Spleen (tissue), 7 donors: ENCODE results near the gene SEC14L2.

ENCODE experiments used
- POLR2A ChIP-seq, 3 donors: fragments of 450-650 bp; IDR thresholded peaks; one replicate each; pipeline ENCODE4 v1.5.1; 2017; ENCODE audit warnings: antibody characterized with exemption in 3 of 3, mild to moderate bottlenecking in 1 of 3
- TF ChIP-seq, protein P1 (sequence below), 11 experiments: fragments of 200-600 bp in 7 of 11; fragments of 450-650 bp in 4 of 11; sonication (generic) in 4 of 11; IDR thresholded peaks in 8 of 11; conservative IDR thresholded peaks in 3 of 11; 1 replicate in 7 of 11; 2 replicates in 4 of 11; pipeline versions ENCODE4 v1.4.0 to v1.8.0; 2016 to 2021; ENCODE audit warnings: antibody characterized with exemption in 11 of 11, inconsistent platforms in 4 of 11, mild to moderate bottlenecking in 1 of 11
- donor health status: DM: no; HTN: no; CAD: no; lungs with moderate emphysema.
- donor health status: DM: no; HTN: no; CAD: no.
- donor health status: DM: no; HTN: no; CAD: no.

GRCh38 chr22:30382340-30382739 lies 14.5 kb upstream of the SEC14L2 start:
- TF ChIP-seq, protein P1, sequence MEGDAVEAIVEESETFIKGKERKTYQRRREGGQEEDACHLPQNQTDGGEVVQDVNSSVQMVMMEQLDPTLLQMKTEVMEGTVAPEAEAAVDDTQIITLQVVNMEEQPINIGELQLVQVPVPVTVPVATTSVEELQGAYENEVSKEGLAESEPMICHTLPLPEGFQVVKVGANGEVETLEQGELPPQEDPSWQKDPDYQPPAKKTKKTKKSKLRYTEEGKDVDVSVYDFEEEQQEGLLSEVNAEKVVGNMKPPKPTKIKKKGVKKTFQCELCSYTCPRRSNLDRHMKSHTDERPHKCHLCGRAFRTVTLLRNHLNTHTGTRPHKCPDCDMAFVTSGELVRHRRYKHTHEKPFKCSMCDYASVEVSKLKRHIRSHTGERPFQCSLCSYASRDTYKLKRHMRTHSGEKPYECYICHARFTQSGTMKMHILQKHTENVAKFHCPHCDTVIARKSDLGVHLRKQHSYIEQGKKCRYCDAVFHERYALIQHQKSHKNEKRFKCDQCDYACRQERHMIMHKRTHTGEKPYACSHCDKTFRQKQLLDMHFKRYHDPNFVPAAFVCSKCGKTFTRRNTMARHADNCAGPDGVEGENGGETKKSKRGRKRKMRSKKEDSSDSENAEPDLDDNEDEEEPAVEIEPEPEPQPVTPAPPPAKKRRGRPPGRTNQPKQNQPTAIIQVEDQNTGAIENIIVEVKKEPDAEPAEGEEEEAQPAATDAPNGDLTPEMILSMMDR (IDR thresholded peaks at IDR 0.05 in 8 of 11, conservative IDR thresholded peaks at IDR 0.05 in 3 of 11): no peak
- TF ChIP-seq POLR2A (IDR thresholded peaks at IDR 0.05): no peak
